Nephron progenitor cell (in vitro differentiated cells): Measurements from ENCODE around the gene NCKAP5.
A peak's percentile ranks its signal among the peaks of the same experiment; 100 is the strongest.

Source experiments
- DNase-seq: peaks from one replicate; pipeline ENCODE4 v3.0.0; 2021
- H3K27ac Mint-ChIP-seq: 2 replicates; pipeline ENCODE4 v1.8.0; 2021; ENCODE audit warnings: mild to moderate bottlenecking, moderate library complexity, mixed read lengths
- H3K27me3 Mint-ChIP-seq: 2 replicates; pipeline ENCODE4 v1.8.0; 2021; ENCODE audit warnings: mild to moderate bottlenecking, low read depth, mixed read lengths; ENCODE audit not compliant: poor library complexity
- H3K36me3 Mint-ChIP-seq: 2 replicates; pipeline ENCODE4 v1.8.0; 2021; ENCODE audit warnings: low read depth, mixed read lengths
- H3K4me1 Mint-ChIP-seq: 2 replicates; pipeline ENCODE4 v1.8.0; 2021; ENCODE audit warnings: mixed read lengths
- H3K4me3 Mint-ChIP-seq: 2 replicates; pipeline ENCODE4 v1.8.0; 2021; ENCODE audit warnings: mild to moderate bottlenecking, moderate library complexity, mixed read lengths
- H3K9me3 Mint-ChIP-seq: 2 replicates; pipeline ENCODE4 v1.8.0; 2021; ENCODE audit warnings: mild to moderate bottlenecking, moderate library complexity, mixed read lengths
- TF ChIP-seq, protein P1 (sequence below): fragments of 200-600 bp; sonication (generic); IDR thresholded peaks from 2 replicates; pipeline ENCODE4 v1.5.0; 2021; ENCODE audit warnings: antibody characterized with exemption

The NCKAP5 gene

DNA sequence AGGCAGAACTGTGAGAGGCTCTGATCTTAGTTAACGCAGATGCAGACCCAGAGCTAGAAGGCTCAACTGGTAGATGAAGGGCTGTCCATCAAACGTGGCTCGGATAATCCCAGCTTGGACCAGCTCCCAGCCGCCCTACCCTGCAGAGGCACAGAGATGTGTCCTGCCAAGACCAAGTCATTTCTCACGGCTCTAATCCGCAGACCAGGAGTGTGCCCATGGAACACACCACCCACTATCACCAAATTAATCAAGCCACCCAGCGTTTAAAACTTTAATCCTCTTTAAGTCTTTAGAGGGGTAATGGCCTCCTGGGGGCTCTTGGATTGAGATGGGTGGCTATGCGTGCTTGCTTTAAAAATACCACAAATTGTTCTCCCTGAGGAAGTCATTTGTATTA lies 915.8 kb downstream of the NCKAP5 start:
- Mint-ChIP-seq H3K4me1 (peaks cover 38% of the 10 kb centered on the region), H3K27me3 (no peaks in the 10 kb centered on the region), H3K4me3 (no peak overlapping the region), H3K9me3 (peaks cover 3% of the 10 kb centered on the region), H3K27ac (no peak overlapping the region), H3K36me3 (peaks cover 27% of the 10 kb centered on the region)
- DNase-seq = no peak
- TF ChIP-seq, protein P1, sequence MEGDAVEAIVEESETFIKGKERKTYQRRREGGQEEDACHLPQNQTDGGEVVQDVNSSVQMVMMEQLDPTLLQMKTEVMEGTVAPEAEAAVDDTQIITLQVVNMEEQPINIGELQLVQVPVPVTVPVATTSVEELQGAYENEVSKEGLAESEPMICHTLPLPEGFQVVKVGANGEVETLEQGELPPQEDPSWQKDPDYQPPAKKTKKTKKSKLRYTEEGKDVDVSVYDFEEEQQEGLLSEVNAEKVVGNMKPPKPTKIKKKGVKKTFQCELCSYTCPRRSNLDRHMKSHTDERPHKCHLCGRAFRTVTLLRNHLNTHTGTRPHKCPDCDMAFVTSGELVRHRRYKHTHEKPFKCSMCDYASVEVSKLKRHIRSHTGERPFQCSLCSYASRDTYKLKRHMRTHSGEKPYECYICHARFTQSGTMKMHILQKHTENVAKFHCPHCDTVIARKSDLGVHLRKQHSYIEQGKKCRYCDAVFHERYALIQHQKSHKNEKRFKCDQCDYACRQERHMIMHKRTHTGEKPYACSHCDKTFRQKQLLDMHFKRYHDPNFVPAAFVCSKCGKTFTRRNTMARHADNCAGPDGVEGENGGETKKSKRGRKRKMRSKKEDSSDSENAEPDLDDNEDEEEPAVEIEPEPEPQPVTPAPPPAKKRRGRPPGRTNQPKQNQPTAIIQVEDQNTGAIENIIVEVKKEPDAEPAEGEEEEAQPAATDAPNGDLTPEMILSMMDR = no peak

DNA sequence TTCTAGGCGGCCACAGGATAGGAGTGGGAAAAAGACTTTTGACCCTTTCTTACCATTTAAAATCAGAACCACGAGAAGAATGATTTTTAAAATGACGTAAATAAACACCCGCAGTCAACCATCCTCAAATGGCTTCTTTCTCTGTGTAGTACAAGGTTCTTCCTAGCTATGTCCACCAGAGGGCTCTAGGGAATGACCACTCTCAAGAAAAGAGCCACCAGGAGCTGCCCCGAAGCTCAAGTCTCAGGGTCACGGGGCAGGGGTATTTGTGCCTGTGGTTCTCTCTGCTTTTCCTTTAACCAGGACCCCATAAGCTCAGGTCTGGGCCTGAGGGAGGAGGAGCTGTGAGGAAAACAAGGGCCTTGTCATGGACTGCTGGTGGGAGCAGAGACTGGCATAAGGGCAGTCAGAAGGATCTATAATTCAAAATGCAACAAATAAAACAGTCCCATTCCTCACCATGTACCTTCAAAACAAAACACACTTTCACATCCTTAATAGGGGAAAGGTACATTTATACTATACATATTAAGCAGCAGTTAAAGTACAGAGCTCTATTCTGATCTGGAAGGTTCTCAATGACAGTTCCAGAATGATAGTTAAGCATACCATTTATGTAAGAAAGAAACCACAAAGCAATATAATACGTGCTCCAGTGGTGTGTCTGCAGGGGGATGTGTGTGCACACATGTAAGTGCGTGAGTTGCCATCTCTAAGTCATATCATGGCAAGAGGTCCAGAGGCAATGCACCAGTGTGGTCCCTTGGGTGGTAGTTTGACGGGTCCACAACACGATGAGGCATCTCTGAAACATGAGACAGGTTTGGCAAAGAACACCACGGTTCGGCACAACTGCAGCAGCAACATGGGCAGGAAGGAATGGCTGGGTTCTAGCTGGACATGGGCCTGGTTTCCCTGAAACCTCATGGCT lies 916.9 kb downstream of the NCKAP5 start:
- Mint-ChIP-seq H3K27ac (no peak overlapping the region), H3K36me3 (peaks cover 18% of the 10 kb centered on the region), H3K4me3 (no peak overlapping the region), H3K9me3 (peaks cover 3% of the 10 kb centered on the region), H3K4me1 (peaks cover 34% of the 10 kb centered on the region), H3K27me3 (no peaks in the 10 kb centered on the region)
- TF ChIP-seq, protein P1 = peak; percentile 68
- peak; percentile 42 for DNase-seq

DNA sequence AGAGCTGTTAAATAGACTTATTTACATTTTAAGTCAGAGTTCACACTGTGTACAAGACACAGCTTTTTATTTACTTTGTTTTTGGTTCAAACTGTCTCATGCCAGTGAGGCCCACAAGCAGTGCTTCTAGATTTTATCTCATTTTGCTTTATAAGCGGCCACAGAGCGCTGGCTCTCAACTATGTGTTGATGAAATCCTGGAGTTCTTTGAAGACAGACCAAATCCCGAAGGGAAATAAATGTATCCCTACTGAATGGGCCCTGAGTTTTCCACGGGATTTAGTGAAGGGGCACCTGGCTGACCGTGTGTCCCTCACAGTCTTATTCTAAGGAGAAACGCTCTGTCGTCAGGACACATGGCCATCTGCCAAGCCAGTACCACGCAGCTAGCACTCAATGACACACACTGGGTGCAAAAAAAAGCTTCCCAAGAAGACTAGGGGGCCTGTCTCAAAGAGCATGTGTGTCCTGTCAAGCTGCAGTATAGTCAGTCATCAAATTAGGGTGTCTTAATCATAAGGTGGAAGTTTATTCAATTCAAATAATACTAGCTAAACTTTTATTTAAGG lies 921.6 kb downstream of the NCKAP5 start:
- no peak overlapping the region for H3K27ac Mint-ChIP-seq
- TF ChIP-seq, protein P1 = no peak
- H3K9me3 Mint-ChIP-seq = no peaks in the 10 kb centered on the region
- H3K36me3 Mint-ChIP-seq = peaks cover 13% of the 10 kb centered on the region
- no peak for DNase-seq
- H3K4me1 Mint-ChIP-seq = peaks cover 69% of the 10 kb centered on the region
- no peak overlapping the region for H3K4me3 Mint-ChIP-seq
- no peaks in the 10 kb centered on the region for H3K27me3 Mint-ChIP-seq

DNA sequence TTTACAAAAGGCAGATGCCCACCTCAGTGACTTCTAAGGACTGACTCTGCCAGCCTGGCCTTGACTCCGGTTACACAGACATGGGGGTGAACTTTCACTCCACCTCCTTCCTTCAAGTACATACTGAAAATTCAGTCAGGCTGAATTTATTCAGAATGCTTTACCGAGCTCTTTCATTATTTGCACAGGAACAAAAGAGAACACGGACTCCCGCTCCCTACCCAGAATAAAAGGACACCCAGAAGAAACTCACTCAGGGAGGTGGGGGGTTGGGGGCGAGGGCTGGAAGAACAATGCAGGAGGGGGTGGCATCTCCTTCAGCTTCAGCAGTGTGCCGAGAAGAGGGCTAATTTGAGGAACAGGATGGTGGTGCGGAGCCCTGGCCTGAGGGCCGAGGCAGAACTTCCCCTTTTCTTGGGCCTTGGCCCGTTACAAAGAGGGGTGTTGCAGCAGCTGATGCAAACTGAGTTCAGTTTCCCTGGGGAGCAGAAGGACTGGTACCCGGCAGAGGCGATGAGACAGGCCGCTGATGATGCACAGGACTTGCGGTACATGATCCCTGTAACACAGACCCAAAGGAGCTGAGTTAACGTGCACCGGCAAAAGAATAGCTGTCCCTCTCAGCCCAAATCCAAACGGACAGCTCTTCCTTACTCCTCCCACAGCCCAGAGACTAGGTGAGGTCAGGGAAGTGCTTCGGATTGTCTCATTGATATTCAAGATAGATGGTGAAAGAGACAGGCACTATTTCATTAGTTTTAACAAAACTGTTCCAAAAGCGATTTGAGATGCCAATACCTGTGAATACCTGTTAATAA lies 922.3 kb downstream of the NCKAP5 start:
- H3K27me3 Mint-ChIP-seq = no peaks in the 10 kb centered on the region
- H3K27ac Mint-ChIP-seq = peak overlapping the region; percentile 27
- H3K4me3 Mint-ChIP-seq = no peak overlapping the region
- peaks cover 69% of the 10 kb centered on the region for H3K4me1 Mint-ChIP-seq
- DNase-seq = no peak
- peaks cover 13% of the 10 kb centered on the region for H3K36me3 Mint-ChIP-seq
- TF ChIP-seq, protein P1 = no peak
- H3K9me3 Mint-ChIP-seq = no peaks in the 10 kb centered on the region

DNA sequence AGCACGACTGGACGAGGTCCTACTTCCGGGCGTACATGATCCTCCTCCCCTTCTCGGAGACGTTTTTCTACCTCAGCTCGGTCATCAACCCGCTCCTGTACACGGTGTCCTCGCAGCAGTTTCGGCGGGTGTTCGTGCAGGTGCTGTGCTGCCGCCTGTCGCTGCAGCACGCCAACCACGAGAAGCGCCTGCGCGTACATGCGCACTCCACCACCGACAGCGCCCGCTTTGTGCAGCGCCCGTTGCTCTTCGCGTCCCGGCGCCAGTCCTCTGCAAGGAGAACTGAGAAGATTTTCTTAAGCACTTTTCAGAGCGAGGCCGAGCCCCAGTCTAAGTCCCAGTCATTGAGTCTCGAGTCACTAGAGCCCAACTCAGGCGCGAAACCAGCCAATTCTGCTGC lies 923.1 kb downstream of the NCKAP5 start:
- Mint-ChIP-seq H3K27me3 (no peaks in the 10 kb centered on the region), H3K36me3 (peaks cover 13% of the 10 kb centered on the region), H3K27ac (no peak overlapping the region), H3K4me3 (no peak overlapping the region), H3K4me1 (peaks cover 67% of the 10 kb centered on the region), H3K9me3 (no peaks in the 10 kb centered on the region)
- no peak for DNase-seq
- TF ChIP-seq, protein P1 = no peak
